GM18511 (cell line): ENCODE measurements around the gene KCTD8.
"Not testable (repeated sequence)": the region's sequence is repeated elsewhere in the genome, so short reads cannot be mapped to it uniquely, and the experiment has no call there.

Source experiments
- ATAC-seq: cut with Tn5 transposase; IDR thresholded peaks from one replicate; pipeline ENCODE4 v1.9.1; 2021; ENCODE audit warnings: mild to moderate bottlenecking, moderate library complexity; ENCODE audit not compliant: unreplicated experiment

The KCTD8 gene

DNA sequence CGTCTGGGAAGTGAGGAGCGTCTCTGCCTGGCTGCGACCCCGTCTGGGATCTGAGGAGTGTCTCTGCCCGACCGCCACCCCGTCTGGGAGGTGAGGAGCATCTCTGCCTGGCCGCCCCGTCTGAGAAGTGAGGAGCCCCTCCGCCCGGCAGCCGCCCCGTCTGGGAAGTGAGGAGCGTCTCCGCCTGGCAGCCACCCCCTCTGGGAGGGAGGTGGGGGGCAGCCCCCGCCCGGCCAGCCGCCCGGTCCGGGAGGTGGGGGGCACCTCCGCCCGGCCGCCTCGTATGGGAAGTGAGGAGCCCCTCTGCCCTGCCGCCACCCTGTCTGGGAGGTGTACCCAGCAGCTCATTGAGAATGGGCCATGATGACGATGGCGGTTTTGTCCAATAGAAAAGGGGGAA lies 280.8 kb downstream of the KCTD8 start:
- not testable (repeated sequence) for ATAC-seq

DNA sequence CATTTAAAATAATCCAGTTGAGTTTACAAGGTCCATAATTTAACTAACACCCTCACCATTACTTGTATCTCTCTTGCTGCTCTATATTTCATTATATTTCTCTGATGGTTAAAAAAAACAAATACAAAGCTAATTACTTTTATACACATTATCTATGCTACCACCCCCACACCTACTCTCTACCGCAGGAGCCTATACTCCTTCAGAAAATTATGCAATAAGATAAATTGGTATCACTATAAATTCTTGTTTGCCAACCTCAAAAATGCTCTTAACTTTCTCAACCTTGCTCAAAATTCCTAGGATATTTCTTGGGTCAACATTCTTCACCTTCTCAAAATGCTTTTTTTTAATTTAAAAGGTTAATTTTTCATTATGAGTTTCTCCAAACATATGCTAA lies 282.7 kb downstream of the KCTD8 start:
- no peak for ATAC-seq

DNA sequence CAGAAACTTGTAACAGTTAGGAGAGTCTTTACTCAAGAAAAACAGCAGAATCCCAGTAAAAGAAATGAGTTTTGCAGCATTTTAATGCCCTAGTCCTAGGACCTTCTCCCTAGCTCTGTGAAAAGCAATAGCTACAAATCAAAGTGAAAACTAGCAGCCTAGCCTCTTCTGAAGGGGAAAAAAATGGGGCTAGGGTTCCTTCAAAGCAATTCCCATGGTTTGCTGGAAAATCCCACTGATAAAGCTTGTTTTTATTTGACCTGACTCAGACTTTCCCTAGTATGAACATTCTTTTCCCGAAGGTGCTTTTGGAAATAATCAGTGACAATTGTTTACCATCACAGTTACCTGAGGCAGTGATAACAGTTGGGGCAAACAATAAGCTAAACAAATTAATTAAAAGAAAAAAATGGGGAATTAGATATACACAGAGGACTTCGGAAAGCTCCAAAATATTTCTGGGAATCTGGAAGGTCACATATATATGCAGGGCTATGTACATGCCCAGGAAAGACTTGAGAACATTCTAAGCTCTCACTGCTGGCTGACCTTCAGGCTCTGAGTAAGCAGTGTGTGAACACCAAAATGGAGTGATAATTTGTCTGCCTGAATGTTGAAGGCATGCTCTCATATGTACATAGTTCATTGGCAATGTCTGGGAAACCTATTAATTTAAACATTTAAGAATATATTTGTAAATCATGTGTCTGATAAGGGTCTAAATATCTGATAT lies 285.9 kb downstream of the KCTD8 start:
- ATAC-seq: no peak

DNA sequence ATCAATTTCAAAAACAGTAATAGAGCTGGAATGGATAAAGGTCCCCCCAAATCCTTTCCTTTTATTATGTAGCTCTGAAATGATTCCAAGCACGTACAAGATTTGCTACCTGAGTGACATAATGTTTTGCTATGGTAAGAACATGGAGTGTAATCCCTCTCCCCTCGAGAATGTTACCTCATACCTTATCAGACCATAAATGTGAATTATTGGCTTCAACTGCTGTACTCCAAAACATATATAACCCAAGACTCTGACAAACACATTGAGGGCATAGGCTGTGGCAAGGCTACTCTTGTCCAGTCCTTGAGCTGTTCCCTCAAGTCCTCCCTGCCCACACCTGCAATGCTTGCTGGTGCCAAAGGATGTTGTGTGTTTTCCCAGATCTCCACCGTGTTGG lies 286.9 kb downstream of the KCTD8 start:
- ATAC-seq: no peak

DNA sequence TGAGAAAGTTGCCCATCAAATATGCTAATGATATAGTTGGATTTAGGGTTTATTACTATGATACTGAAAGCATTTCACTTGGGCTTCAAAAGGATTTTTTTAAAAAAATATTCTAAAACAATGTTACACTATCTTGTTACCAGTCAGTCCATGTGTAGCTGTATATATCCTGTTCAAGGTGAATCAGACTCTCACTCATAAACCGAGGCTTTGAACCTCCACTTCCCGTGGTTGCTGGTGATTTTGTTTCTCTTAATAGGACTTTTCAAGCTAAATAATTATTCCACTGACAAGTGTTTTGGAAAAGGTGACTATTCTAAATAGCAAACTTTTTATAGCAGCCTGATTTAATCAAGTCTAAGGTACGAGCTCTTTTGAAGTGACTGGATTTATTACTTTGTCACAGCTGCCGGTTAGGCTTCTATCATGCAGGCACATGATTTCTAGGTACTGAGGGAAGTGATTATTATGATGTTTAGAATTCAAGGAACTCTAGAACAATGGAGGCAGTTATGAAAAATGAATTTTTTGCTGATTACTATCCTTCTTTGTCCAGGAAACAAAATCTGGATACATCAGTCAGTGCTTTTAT lies 287.7 kb downstream of the KCTD8 start:
- ATAC-seq: no peak

DNA sequence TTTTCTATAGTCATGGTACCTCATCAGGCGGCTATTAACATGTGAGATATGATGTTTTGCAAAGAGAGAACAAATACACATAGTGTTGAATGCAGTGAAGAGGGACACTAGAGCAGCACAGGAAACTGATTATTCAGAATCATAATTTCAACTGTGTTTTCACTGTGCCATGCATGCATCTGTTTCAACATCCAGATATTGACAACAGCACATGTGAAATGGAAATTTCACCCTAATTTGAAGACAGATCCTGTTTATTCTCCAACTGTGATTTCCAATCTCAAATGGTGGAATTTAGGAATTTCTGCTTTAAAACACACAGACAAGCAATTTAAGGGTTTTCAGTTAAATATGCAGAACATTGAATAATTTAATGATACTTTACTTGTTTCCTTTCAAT lies 288.6 kb downstream of the KCTD8 start:
- no peak for ATAC-seq

DNA sequence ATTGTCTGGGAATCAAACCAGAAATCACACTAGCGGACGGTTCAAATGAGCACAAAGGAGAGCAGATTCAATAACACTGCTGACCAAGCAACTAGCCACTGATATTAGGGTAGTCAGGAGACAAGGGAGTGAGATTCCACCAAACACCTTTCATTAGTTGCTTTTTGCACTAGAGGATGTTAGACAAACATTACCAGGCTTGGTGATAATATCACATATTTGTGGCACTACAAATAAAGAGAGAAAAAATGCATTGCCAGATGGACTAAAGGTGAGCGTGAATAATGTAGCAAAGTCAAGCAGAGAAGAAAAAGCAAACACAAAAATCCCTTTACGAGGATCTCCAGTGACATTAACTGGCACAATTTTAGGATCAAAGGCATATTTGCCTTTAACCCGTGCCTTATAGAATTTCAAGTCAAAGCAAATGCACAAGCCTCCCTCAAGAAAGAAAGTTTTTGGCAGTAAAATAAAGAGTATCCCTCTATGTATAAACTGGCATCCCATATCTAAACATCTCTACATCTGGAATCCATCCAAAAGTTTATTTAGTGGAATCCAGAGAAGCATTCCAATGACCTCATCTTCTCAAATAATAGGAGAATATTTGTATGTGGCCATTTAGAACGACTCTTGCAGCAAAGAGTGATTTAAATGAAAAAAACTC lies 290.9 kb downstream of the KCTD8 start:
- ATAC-seq: no peak

DNA sequence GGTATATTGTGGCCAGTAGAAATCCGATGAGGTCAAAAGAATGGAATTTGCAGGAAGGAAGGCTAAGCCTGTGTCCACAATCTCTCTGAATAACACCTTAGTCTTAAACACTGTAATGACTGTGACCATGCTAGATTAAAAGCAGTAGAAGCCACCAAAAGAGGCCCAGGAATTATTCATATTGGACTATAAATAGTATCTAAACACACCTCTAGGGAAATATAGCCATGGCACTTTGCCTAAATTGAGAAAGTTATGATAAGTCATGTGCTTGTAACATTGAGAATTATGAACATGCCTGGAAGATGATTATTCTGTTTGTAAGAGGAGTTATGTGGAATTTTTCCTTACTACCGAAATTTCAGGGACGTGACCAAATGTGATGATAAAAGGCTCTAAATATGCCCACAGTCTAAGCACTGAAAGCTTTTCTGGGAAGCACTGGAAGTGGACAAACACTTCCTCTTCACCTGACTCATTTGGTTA lies 298.5 kb downstream of the KCTD8 start:
- ATAC-seq: no peak

DNA sequence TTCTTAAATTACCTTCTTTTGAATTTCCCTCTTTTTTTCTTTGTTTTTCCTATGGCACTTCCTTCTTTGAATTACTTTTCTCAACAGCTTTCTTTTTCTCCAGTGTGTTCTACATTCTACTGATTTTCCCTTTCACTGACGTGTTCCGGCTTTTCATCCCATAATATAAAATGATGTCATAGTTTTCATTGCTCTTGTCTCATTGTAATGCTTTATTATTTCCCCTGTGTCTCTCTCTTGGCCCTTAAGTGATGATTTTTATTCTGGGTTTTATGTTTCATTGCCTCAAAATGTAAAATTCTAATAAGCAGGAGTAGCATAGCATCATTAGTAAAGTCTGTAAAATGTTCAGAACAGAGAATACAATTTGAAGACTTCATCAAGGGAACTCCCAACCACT lies 299.3 kb downstream of the KCTD8 start:
- no peak for ATAC-seq

DNA sequence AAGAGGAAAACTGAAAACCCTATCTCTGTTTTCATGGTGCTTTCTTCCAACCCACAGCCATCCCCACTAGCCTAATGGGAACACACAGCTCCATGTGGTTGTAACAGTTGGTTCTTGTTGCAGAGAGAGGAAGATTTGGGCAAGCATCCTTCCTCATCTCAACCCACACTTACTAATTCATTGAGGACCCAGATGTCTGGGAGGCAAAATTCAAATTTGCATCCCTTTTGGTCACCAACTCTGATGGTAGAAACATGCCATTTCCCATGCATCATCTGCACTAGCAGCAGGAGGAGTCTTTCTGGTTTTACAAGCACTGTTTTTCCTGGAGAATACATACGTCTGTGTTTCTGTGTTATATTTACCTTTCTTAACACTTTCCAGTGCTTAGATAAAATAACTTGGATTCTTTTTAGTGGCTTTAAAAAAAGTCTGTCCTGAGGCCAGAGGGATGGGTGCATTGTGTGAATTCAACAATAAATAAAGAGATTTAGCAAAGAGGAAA lies 301.0 kb downstream of the KCTD8 start:
- no peak for ATAC-seq

DNA sequence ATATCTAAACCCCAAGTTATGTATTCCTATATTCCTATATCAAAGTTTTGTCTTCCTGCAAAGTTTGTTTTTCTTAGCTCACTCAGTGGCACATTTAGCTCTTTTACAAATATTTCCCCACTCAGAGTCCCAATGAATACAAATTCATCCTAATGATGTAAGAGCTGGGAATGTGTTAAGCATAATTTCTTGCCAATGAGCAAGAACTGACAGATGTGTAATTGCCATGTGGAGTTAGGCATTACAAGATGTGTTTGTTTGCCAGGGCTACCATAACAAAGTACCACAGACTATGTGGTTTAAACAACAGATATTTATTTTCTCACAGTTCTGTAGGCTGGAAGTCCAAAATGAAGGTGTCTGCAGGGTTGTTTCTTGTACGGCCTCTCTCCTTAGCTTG lies 302.1 kb downstream of the KCTD8 start:
- no peak for ATAC-seq

DNA sequence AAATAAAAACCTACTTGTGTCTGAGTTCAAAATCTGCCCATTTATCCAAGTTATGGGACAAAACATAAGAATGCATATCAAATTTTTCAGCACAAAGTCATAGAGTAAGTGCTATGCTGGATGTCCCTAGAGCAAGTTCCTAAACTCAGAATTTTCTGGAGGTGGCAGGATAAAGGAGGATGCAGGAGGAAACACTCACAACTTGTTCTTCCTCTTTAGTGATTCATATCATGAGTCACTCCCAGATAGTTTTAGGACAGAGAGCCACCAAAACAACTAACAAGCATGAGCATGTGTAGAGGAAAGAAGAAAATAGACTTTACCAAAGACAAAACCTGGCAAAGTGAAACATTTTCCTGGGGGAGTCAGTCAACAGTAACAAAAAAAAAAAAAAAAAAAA lies 302.7 kb downstream of the KCTD8 start:
- ATAC-seq: no peak

DNA sequence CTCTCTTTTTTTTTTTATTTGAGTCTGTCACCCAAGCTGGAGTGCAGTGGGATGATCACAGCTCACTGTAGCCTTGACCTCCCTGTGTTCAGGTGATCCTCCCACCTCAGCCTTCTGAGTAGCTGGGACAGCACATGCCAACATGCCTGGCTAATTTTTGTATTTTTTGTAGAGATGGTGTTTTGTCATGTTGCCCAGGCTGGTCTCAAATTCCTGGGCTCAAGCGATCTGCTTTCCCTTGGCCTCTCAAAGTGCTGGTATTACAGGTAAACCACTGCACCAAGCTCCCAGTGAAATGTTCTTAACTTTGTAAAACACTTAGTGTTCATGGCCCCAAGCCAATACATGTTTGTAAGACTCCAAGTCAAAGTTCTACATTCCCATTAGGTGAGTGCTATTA lies 316.1 kb downstream of the KCTD8 start:
- no peak for ATAC-seq
